Measurements from ENCODE around the gene IQGAP3.

IQGAP3 gene

DNA sequence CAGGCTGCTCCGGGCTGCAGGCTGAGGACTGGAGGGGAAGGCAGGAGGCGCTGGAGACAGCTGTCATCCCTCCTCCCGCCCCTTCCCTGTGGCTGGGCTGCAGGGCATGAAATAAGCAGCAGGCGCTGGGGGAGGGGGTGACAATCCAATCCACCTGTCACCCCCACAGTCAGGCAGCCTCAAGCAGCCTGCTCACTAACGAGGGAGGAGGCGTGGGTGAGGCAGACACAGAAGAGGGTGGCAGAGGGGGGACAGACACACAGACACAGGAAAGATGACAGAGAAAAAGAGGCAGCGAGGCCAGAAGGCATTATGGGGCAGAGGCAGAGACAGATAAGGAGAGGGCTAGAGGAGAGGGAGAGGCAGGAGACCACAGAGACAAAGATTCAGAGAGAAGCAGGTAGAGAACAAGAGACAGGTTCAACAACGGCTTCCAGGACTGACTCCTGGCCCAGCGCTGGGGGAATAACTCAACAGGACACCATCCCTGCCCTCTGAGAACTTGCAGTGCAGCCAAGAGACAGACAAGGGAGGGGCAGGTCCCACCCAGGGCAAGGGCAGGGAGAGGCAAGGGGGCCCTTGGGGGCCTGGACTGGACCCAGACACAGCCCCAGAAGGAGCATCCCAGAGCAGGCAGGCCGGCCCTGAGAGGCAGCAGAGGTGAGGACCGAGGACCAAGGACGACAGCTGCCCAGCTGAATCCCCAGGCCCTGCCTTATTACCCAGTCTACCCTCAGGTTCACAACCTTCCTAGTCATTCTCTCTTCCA, 83.0 kb downstream of the IQGAP3 start:
- peak; percentile 46 for DNase-seq
- H3K4me1 ChIP-seq (ENCODE audit: control insufficient read depth, insufficient read depth, low read depth, low read length) = peaks cover 45% of the 10 kb centered on the region
- no peak overlapping the region for H3K27ac ChIP-seq (ENCODE audit: low read length, poor library complexity, severe bottlenecking)
- H3K23ac ChIP-seq (ENCODE audit: low read length in 2 of 2) = peak overlapping the region in 1 of 2 experiments; percentile 0
- no peak overlapping the region for H2BK5ac ChIP-seq (ENCODE audit: low read depth, low read length, poor library complexity, severe bottlenecking)
- 71% methylated on average over 11 of the region's 12 CpGs for WGBS
- no peak overlapping the region for H3K4me3 ChIP-seq (ENCODE audit: insufficient read depth in 1 of 2, low read depth in 1 of 2, low read length in 2 of 2)
- no peak overlapping the region for H2BK15ac ChIP-seq (ENCODE audit: low read depth, poor library complexity, severe bottlenecking)
- H2AFZ ChIP-seq (ENCODE audit: low read depth, low read length) = no peak overlapping the region
- no peaks in the 10 kb centered on the region for H3K9me3 ChIP-seq (ENCODE audit: control insufficient read depth, low read length)
- peaks cover 14 to 23% of the 10 kb centered on the region in 2 experiments for H3K36me3 ChIP-seq (ENCODE audit: control insufficient read depth in 1 of 2, insufficient read depth in 2 of 2, low read depth in 1 of 2, low read length in 2 of 2)
- H3K9ac ChIP-seq (ENCODE audit: low read length) = peak overlapping the region; percentile 56
- no peak overlapping the region for H4K8ac ChIP-seq (ENCODE audit: low read length)
- peak overlapping the region in 1 of 2 experiments; percentile 38 for H2BK12ac ChIP-seq (ENCODE audit: low read length in 2 of 2)
- H3K4ac ChIP-seq (ENCODE audit: low read depth in 1 of 2, low read length in 2 of 2) = no peak overlapping the region
- H2BK120ac ChIP-seq (ENCODE audit: low read depth, low read length) = no peak overlapping the region
- peak overlapping the region in 1 of 2 experiments; percentile 42 for H3K18ac ChIP-seq (ENCODE audit: low read depth in 1 of 2, low read length in 2 of 2)
- H3K14ac ChIP-seq (ENCODE audit: low read length in 2 of 2) = peak overlapping the region in 1 of 2 experiments; percentile 30
- H2AK5ac ChIP-seq (ENCODE audit: low read length, severe bottlenecking) = no peak overlapping the region
- peaks cover 33% of the 10 kb centered on the region for H3K79me1 ChIP-seq (replicated peaks; ENCODE audit: low read length, poor library complexity, severe bottlenecking)
- H3K4me2 ChIP-seq (ENCODE audit: low read length, poor library complexity, severe bottlenecking) = no peak overlapping the region
- no peaks in the 10 kb centered on the region for H3K27me3 ChIP-seq (ENCODE audit: control insufficient read depth in 1 of 2, insufficient read depth in 1 of 2, low read length in 2 of 2)
- H4K91ac ChIP-seq (ENCODE audit: low read length) = no peak overlapping the region

- Histone ChIP-seq H3K14ac (ENCODE audit: low read length in 2 of 2) (no peak overlapping the region), H2BK12ac (ENCODE audit: low read length in 2 of 2) (no peak overlapping the region), H3K4me2 (ENCODE audit: low read length, poor library complexity, severe bottlenecking) (no peak overlapping the region), H3K27me3 (ENCODE audit: control insufficient read depth in 1 of 2, insufficient read depth in 1 of 2, low read length in 2 of 2) (no peaks in the 10 kb centered on the region), H3K9ac (ENCODE audit: low read length) (no peak overlapping the region), H3K18ac (ENCODE audit: low read depth in 1 of 2, low read length in 2 of 2) (no peak overlapping the region), H3K79me1 (replicated peaks; ENCODE audit: low read length, poor library complexity, severe bottlenecking) (peaks cover 33% of the 10 kb centered on the region), H3K4ac (ENCODE audit: low read depth in 1 of 2, low read length in 2 of 2) (no peak overlapping the region), H2AK5ac (ENCODE audit: low read length, severe bottlenecking) (no peak overlapping the region), H3K27ac (ENCODE audit: low read length, poor library complexity, severe bottlenecking) (no peak overlapping the region), H3K4me3 (ENCODE audit: insufficient read depth in 1 of 2, low read depth in 1 of 2, low read length in 2 of 2) (no peak overlapping the region), H3K4me1 (ENCODE audit: control insufficient read depth, insufficient read depth, low read depth, low read length) (peaks cover 42% of the 10 kb centered on the region), H2AFZ (ENCODE audit: low read depth, low read length) (no peak overlapping the region), H3K23ac (ENCODE audit: low read length in 2 of 2) (no peak overlapping the region), H2BK15ac (ENCODE audit: low read depth, poor library complexity, severe bottlenecking) (no peak overlapping the region), H2BK5ac (ENCODE audit: low read depth, low read length, poor library complexity, severe bottlenecking) (no peak overlapping the region), H3K9me3 (ENCODE audit: control insufficient read depth, low read length) (no peaks in the 10 kb centered on the region), H4K8ac (ENCODE audit: low read length) (no peak overlapping the region), H4K91ac (ENCODE audit: low read length) (no peak overlapping the region), H2BK120ac (ENCODE audit: low read depth, low read length) (no peak overlapping the region), H3K36me3 (ENCODE audit: control insufficient read depth in 1 of 2, insufficient read depth in 2 of 2, low read depth in 1 of 2, low read length in 2 of 2) (peaks cover 14 to 21% of the 10 kb centered on the region in 2 experiments)
- no peak for DNase-seq
- 100% methylated on average over 4 of the region's 5 CpGs for WGBS
These were observed 83.7 kb downstream of the IQGAP3 start for GRCh38 chr1:156488566-156489165.

DNA sequence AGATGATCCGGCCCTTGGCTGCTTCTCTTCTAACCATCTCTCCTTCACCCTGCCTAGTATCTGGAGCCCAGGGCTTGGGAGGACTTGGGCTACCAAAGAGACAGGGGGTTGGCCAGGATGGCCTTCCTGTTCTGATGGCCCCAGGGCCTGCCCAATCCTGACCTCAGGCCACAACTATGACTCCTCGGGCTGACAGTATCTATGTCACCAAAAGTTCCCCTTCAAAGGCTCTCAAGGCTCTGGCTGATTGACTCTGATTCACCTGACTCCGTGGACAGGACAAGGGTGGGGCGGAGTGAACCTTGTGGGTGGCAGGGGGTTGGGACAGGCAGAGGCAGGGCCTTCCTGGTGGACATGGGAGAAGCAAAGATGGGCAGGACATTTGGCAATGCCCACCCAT, 84.5 kb downstream of the IQGAP3 start:
- Histone ChIP-seq H3K36me3 (ENCODE audit: control insufficient read depth in 1 of 2, insufficient read depth in 2 of 2, low read depth in 1 of 2, low read length in 2 of 2) (peaks cover 18 to 27% of the 10 kb centered on the region in 2 experiments), H3K14ac (ENCODE audit: low read length in 2 of 2) (no peak overlapping the region), H2BK5ac (ENCODE audit: low read depth, low read length, poor library complexity, severe bottlenecking) (no peak overlapping the region), H4K8ac (ENCODE audit: low read length) (no peak overlapping the region), H2BK120ac (ENCODE audit: low read depth, low read length) (no peak overlapping the region), H2AFZ (ENCODE audit: low read depth, low read length) (no peak overlapping the region), H3K4me1 (ENCODE audit: control insufficient read depth, insufficient read depth, low read depth, low read length) (peaks cover 46% of the 10 kb centered on the region), H3K4me3 (ENCODE audit: insufficient read depth in 1 of 2, low read depth in 1 of 2, low read length in 2 of 2) (no peak overlapping the region), H2BK12ac (ENCODE audit: low read length in 2 of 2) (no peak overlapping the region), H3K4me2 (ENCODE audit: low read length, poor library complexity, severe bottlenecking) (no peak overlapping the region), H3K4ac (ENCODE audit: low read depth in 1 of 2, low read length in 2 of 2) (no peak overlapping the region), H3K27me3 (ENCODE audit: control insufficient read depth in 1 of 2, insufficient read depth in 1 of 2, low read length in 2 of 2) (no peaks in the 10 kb centered on the region), H3K27ac (ENCODE audit: low read length, poor library complexity, severe bottlenecking) (no peak overlapping the region), H2BK15ac (ENCODE audit: low read depth, poor library complexity, severe bottlenecking) (no peak overlapping the region), H2AK5ac (ENCODE audit: low read length, severe bottlenecking) (no peak overlapping the region), H3K18ac (ENCODE audit: low read depth in 1 of 2, low read length in 2 of 2) (no peak overlapping the region), H3K23ac (ENCODE audit: low read length in 2 of 2) (no peak overlapping the region), H4K91ac (ENCODE audit: low read length) (no peak overlapping the region), H3K9me3 (ENCODE audit: control insufficient read depth, low read length) (no peaks in the 10 kb centered on the region), H3K9ac (ENCODE audit: low read length) (no peak overlapping the region), H3K79me1 (replicated peaks; ENCODE audit: low read length, poor library complexity, severe bottlenecking) (peaks cover 35% of the 10 kb centered on the region)
- no peak for DNase-seq
- 90% methylated on average over 4 of the region's 4 CpGs for WGBS

Measured in mesenchymal stem cell (in vitro differentiated cells and primary cell).